OCI-LY3 (cell line): ENCODE measurements around the gene GRK3.

ENCODE experiments used
- H2AFZ ChIP-seq: fragments of 200-600, 300-600 bp; shearing (Covaris generic); 2 replicates; pipeline ENCODE4 v1.6.0; 2014; ENCODE audit warnings: antibody characterized with exemption, low read depth, low read length
- H3K27ac ChIP-seq: fragments of 200-600, 300-600 bp; sonication (generic); 2 replicates; pipeline ENCODE4 v1.5.1; 2014; ENCODE audit warnings: mild to moderate bottlenecking, low read length, moderate library complexity, mixed read lengths
- H3K27me3 ChIP-seq: fragments of 200-600, 300-600 bp; sonication (generic); 2 replicates; pipeline ENCODE4 v1.6.1; 2014; ENCODE audit warnings: low read depth, low read length, mixed read lengths
- H3K36me3 ChIP-seq: fragments of 200-600, 300-600 bp; sonication (generic); replicated peaks from 2 replicates; pipeline ENCODE3; 2014; ENCODE audit warnings: low read depth, low read length, mixed read lengths
- H3K4me1 ChIP-seq: fragments of 300-600, 200-600 bp; sonication (generic); 2 replicates; pipeline ENCODE4 v1.6.1; 2014; ENCODE audit warnings: low read length, mixed read lengths
- H3K4me2 ChIP-seq: fragments of 200-600, 300-600 bp; sonication (generic); 2 replicates; pipeline ENCODE4 v1.6.1; 2014; ENCODE audit warnings: low read length, mixed read lengths
- H3K4me3 ChIP-seq: fragments of 300-600, 200-600 bp; sonication (generic); 2 replicates; pipeline ENCODE4 v1.5.1; 2014; ENCODE audit warnings: antibody characterized with exemption, mild to moderate bottlenecking, low read length, moderate library complexity
- H3K79me2 ChIP-seq: fragments of 300-600, 200-600 bp; shearing (Covaris generic); 2 replicates; pipeline ENCODE4 v1.6.1; 2014; ENCODE audit warnings: mild to moderate bottlenecking, low read length, mixed read lengths
- H3K9ac ChIP-seq: fragments of 300-600, 200-600 bp; shearing (Covaris generic); 2 replicates; pipeline ENCODE4 v1.6.0; 2014; ENCODE audit warnings: mild to moderate bottlenecking, low read length, moderate library complexity
- H3K9me3 ChIP-seq: fragments of 200-600, 300-600 bp; shearing (Covaris generic); 2 replicates; pipeline ENCODE4 v1.6.1; 2014; ENCODE audit warnings: low read length, mixed read lengths; ENCODE audit not compliant: insufficient read depth
- H4K20me1 ChIP-seq: fragments of 200-600, 300-600 bp; sonication (generic); 2 replicates; pipeline ENCODE4 v1.6.1; 2016; ENCODE audit warnings: low read length, mixed read lengths; ENCODE audit not compliant: insufficient read depth
- CTCF ChIP-seq: fragments of 200-600, 300-600 bp; sonication (generic); IDR thresholded peaks from 2 replicates; pipeline ENCODE4 v1.5.1; 2014; ENCODE audit warnings: antibody characterized with exemption, low read length, low read depth
- EZH2phosphoT487 ChIP-seq: fragments of 200-600 bp; shearing (Covaris generic); IDR thresholded peaks from 2 replicates; pipeline ENCODE4 v1.6.1; 2018; ENCODE audit warnings: antibody characterized with exemption, mixed run types, low read depth

GRK3 gene

GRCh38 chr22:25540166-25540907, 24.1 kb upstream of the GRK3 start:
- H3K4me2 ChIP-seq: no peak overlapping the region
- peaks cover 14% of the 10 kb centered on the region for H3K4me1 ChIP-seq
- H3K27me3 ChIP-seq: no peaks in the 10 kb centered on the region
- no peak for TF ChIP-seq CTCF
- no peak for TF ChIP-seq EZH2phosphoT487
- no peak overlapping the region for H2AFZ ChIP-seq
- H3K4me3 ChIP-seq: no peak overlapping the region
- no peaks in the 10 kb centered on the region for H4K20me1 ChIP-seq
- no peak overlapping the region for H3K27ac ChIP-seq
- no peaks in the 10 kb centered on the region for H3K9me3 ChIP-seq
- no peak overlapping the region for H3K9ac ChIP-seq
- H3K79me2 ChIP-seq: no peaks in the 10 kb centered on the region
- no peaks in the 10 kb centered on the region for H3K36me3 ChIP-seq

- Histone ChIP-seq H3K9ac (no peak overlapping the region), H3K4me3 (no peak overlapping the region), H2AFZ (no peak overlapping the region), H3K79me2 (no peaks in the 10 kb centered on the region), H3K9me3 (no peaks in the 10 kb centered on the region), H3K27ac (no peak overlapping the region), H4K20me1 (no peaks in the 10 kb centered on the region), H3K4me2 (no peak overlapping the region), H3K4me1 (peaks cover 15% of the 10 kb centered on the region), H3K36me3 (no peaks in the 10 kb centered on the region), H3K27me3 (no peaks in the 10 kb centered on the region)
- TF ChIP-seq CTCF (no peak), EZH2phosphoT487 (no peak)
These were observed 23.4 kb upstream of the GRK3 start for GRCh38 chr22:25540908-25541660.

GRCh38 chr22:25542191-25542590, 22.3 kb upstream of the GRK3 start:
- no peak overlapping the region for H2AFZ ChIP-seq
- H3K9me3 ChIP-seq: no peaks in the 10 kb centered on the region

More at GRCh38 chr22:25542191-25542590, 22.3 kb upstream of the GRK3 start:
- H3K27me3 ChIP-seq: no peaks in the 10 kb centered on the region
- no peak overlapping the region for H3K9ac ChIP-seq
- no peaks in the 10 kb centered on the region for H3K79me2 ChIP-seq
- no peak overlapping the region for H3K27ac ChIP-seq
- no peak for TF ChIP-seq CTCF
- no peak for TF ChIP-seq EZH2phosphoT487
- H3K4me1 ChIP-seq: peaks cover 26% of the 10 kb centered on the region
- H3K4me3 ChIP-seq: no peak overlapping the region
- H3K36me3 ChIP-seq: no peaks in the 10 kb centered on the region
- H3K4me2 ChIP-seq: no peak overlapping the region
- H4K20me1 ChIP-seq: no peaks in the 10 kb centered on the region
